HG02852 (cell line): Measurements from ENCODE around the gene GYS2.

Source experiments
- ATAC-seq: cut with Tn5 transposase; IDR thresholded peaks from one replicate; pipeline ENCODE4 v1.9.1; 2021; ENCODE audit warnings: mild to moderate bottlenecking, moderate library complexity; ENCODE audit not compliant: unreplicated experiment

GYS2 gene

DNA sequence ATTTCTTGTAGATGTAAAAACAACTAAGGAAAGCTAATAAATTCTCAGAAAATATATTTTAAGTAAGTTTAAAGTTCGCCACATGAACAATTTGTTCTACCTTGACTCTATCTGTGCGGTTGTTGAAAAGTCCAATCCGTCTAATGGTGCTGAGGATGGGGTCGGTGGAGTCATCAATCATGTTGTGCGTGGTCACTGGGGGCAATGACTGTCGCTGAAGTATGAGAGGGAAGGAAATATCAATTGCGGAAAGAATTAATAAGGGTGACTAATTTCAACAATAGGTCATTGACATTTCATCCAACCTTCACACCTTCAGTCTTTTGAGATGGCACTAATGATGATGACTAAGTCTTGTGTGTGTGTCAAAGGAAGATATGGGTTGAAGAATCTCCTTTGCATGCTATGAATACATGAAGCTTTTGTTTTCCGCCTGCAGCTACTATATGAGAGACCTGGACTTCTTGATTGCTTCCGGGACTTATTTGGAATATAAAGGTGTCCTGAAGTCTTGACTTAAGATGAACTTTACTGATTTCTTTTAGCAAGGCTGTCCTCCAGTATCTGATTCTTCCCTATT, 46.5 kb downstream of the GYS2 start:
- ATAC-seq: no peak

DNA sequence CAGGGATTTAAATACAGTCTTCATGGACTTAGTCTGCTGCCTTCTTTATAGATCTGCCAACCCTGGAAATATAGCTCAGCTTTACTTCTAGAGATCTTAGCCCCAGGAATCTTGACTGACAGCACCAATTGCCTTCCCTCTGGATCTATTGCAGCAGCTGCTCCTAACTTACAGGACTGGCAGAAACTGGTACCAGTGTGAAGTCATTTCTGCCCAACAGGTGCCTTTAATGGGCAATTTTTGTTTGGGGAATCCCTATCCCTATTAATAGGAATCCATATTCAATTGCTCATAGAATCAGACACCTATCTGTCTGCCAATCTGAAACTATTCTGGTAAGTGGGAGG, 51.3 kb downstream of the GYS2 start:
- ATAC-seq: no peak

DNA sequence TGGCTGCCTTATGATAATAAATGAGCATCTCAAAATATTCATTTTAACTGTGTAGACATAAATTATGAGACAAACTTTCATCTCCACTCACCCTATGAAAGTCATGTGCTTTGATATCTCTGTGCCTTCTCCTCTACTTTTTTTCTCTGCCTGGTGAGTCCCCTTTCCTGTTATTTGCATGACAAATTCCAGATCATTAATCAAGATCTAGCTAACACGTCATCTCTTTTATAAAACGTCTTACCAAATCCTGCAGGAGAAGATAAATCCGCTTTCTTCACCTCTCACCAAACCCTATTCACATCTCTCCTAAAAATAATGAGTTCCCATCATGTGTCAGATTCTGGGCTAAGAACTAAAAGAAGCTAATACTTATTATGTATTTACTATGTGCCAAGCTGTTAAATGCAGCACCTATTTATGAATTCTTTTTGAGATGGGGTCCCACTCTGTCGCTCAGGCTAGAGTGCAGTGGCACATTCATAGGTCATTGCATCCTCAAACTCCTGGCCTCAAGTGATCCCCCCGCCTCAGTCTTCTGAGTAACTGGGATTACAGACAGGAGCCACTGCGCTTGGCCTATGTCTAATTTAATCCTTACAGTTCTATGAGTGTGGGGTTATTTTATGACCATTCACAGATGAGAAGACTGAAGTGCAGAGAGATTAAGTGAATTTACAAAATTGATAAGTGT, 51.9 kb downstream of the GYS2 start:
- no peak for ATAC-seq

DNA sequence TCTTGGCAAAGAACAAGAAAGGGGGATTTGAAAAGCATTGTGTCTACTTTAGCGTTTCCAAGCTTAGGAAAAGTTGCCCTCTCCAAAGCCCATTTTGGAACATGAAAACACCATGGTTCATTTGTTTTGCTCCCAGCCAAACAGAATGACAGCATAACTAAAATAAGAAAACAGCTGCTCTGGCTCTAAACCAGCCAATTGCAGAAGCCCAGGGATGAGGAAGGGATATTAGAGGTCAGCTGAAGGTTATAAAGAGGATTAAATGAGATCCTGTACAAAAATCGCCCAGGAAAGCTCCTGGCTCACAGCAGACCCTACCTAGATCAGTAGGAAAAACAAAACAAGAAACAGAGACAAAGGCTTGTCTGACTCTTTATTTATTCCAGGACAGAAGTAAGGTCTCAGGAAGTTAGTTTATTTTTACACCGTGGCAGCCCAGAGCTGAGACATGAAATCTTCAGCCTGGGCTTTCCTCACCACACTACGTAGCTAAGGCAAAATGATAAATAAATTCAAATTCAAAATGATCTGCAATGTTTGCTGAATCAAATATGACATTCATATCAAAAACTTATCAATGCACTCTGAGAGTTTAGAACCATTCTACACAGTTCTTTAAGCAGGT, 52.7 kb downstream of the GYS2 start:
- no peak for ATAC-seq

DNA sequence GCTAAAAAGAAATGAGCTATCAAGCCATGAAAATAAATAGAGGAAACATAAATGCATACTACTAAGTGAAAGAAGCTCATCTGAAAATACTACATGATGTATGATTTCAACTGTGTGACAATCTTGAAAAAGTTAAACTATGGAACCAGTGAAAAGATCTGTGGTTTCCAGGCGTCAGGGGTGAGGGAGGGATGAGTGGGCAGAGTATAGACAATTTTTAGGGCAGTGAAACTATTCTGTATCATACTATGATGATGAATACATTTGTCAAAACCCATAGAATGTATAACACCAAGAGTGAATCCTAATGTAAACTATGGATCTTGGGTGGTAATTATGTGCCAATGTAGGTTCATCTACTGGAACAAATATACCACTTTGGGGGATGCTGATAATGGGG, 57.2 kb downstream of the GYS2 start:
- ATAC-seq: no peak

DNA sequence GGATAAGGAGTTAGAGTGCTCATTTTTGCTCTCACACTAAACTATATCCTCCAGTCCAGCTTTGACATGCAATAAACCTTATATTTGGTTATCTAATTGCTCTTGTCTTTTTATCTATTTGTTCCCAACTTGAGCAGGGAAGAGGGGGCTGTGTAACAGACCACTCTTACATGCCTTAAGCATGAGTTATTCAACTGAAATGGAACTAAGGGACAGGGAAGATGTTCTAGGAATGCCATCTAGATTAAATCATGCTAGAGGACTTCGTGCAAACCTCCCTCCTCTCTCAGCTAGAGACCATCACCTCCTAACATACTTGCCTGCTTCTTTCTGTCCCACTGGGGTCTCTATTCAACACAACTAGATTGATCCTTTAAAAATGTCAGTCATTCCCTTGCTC, 57.9 kb downstream of the GYS2 start:
- no peak for ATAC-seq

DNA sequence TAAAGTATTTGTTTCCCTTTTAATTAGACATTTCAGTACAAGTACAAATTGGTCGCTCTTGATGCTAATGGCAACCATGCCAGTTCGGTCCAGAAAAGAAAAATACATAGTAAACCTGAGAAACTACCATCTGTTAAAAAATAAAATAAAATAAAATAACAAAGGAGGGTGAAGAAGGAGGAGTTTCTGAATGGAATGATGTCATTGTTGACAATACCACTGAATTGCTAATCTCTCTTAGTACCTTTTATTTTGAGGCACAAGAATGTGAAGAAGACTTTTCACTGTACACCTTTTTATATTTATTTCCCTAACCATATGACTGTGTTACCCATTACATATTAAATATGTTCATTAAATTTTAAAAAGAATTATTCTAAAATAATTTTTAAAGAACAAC, 59.1 kb downstream of the GYS2 start:
- no peak for ATAC-seq

DNA sequence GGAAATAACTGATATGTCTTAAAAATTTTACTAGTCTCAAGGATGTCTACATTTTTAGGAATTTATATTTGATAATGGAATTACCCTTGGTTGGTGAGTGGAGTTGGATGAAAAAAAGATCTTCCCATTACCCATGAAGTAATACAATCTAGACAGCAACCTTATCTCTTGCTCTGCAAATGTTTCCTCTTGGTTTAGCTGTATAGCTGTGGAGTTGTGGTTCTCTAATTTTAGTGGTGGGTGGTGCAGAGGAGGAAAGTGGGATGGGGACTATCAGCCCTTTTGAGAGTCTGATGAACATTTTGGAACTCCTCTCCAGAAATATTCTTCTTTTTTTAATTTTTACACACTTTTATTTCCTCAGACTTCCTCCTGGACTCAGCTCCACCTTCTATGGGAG, 61.5 kb downstream of the GYS2 start:
- no peak for ATAC-seq

DNA sequence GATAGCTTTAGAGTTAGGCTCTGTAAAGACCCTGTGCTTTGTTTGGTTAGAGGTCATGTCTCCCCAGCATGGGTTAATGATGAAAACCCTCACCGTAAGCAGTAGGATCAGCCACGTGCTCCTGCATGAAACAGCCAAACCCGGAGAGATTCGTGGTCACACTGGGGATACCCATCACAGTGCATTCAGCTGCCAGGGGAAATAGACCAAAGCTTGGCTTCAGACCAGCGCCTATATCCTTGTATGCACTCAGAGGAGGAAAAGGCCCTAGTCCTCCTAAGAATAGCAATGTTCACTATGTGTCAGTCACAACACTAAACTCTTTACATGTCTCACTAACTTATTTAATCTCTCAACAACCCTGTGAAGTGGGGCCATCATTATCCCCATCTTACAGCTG, 62.2 kb downstream of the GYS2 start:
- no peak for ATAC-seq

DNA sequence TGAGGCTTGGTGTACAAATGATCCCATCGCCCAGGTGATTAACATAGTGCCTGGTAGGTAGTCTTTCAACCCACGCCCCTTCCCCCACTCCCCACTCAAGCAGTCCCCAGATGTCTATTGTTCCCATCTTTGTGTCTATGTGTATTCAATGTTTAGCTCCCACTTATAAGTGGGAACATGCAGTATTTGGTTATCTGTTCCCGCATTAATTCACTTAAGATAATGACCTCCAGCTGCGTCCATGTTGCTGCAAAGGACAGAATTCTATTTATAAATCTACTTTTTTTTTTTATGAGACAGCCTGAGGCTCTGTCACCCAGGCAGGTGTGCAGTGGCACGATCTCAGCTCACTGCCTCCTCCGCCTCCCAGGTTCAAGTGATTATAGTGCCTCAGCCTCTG, 62.9 kb downstream of the GYS2 start:
- no peak for ATAC-seq

DNA sequence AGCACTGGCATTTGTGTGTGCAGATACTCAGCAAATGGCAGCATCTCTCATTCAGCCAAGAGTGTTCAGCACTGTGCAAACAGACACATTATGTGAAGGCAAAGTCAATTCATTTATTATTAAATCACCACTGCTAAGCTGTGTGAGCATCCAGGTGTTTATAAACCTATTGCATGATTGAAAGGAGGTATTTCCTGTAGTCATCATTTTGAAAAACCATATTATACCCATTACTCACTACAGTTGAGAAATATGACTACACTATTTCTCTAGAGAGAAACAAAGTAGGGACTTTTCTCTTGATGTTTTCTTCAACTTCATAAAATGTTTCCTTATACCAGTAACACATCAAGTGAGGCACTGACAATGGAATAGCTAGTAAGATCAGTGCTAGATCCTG, 64.8 kb downstream of the GYS2 start:
- ATAC-seq: peak; percentile 47

DNA sequence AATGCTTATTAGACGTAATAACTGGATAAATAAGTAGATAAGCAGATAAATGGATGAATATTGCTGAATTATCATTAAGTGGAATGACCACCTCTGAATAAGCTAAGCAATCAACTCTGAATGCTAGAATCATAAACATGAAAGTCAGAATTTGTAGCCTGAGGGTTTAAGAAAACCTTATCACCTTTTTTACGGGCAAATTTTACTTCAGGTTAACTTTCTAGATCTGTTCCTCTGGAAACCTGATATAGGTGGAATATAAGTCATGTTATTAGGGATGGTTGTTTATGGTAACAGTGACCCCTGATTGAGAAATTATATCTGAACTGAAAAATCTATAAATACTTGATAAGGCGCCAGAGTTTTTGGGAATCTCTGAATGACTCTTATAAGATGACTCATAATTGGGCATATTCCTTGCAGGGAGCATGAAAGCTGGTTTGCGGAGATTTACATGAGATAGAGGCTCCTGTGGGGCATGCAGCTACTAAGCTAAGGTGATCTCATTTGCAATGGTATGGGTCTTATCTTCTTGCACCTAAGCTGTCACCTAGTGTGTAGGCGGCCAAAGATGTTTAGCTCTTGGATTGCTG, 66.5 kb downstream of the GYS2 start:
- no peak for ATAC-seq

DNA sequence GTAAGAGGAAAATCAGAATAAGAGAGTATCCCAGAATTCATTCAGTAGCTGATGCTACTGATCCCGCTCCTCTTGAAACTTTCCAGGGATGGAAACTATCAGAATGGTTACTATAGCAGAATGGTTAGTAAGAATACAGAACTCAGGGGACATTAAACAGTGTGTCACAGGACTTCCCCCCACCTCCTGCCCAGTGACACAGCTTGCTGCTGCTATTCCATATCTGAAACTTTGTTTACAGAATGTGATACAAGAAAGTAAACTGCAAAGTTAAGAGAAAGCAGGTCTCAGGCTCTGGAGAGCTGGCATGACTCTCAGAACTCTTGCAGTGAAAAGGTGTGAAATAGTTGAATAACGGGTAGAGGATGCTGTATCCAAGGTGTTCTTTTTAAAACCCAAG, 75.2 kb downstream of the GYS2 start:
- ATAC-seq: no peak

DNA sequence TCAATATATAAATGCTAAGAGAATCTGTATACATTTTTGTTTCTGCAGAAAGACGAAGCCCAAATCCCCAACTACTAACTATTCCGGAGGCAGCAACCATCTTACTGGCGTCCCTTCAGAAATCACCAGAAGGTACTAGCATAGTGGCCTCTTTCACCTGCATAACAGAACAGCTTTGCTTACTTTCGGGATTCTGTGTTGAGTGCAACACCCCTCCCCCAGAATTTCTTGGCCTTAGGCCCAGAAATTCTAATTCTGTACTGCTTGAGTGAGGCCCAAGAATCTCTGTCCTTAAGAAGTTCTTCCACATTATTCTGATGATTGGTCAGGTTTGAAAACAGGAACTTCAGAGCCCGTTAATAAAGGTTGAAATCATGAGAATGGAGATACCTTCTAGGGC, 75.7 kb downstream of the GYS2 start:
- ATAC-seq: no peak

DNA sequence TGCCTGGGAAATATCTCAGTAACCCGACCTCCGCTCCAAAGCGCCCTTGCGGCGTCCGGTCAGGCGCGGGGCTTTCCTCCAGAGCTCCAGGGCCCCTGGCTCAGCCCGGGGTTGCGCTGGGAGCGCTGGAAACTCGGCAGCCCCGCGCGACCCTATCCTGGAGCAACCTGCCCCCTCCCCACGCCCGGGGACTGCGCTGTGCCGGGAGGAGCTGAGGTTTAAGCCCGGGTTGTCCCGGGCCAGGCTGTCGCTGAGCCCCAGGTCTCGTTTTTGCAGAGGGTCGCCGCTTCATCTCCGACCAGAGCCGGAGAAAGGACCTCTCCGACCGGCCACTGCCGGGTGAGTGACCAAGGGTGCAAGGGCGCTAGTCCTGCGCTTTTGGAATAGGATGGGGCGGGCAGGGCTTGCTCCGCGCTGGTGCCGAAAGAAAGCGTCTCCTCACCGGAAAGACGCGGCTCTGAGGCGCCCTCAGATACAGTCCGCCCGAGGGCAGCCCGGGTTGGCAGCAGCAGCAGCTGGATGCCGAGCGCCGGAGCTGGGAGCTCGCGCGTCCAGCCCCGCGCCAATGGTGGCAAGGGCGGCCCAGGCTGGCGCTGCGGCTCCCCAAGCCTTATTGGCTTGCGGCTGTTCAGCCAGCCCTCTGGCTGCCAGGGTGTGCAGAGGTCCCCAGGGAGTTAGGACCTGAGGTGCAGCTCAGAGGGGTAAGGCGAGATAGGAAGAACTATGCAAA, 77.0 kb downstream of the GYS2 start:
- peak; percentile 91 for ATAC-seq

DNA sequence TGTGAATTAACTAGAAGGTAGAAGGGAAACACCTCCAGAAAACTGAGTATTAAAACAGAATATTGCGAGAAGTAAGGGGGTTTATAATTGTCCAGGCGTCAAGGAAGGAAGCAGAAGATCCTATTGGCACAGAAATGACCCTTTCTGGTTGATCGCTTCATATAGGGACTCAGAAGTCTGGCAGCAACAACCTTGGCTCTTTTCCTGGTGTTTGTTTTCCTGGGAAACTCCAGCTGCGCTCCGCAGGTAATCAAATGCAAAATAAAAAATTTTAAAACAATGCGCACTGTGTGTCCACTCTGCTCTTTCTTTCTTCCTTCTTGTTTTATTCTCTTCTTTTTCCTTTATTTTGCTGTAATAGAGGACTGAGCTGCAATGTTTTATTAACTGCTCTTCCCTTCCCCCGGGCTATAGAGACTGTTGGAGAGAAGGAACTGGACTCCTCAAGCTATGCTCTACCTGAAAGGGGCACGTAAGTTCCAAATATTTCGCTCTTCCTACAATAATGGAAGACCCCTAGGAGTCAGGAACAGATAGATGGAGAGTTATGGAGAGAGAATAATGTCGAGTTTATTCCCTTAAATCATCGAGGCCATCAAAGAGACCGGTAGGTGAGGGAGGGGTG, 77.8 kb downstream of the GYS2 start:
- no peak for ATAC-seq

DNA sequence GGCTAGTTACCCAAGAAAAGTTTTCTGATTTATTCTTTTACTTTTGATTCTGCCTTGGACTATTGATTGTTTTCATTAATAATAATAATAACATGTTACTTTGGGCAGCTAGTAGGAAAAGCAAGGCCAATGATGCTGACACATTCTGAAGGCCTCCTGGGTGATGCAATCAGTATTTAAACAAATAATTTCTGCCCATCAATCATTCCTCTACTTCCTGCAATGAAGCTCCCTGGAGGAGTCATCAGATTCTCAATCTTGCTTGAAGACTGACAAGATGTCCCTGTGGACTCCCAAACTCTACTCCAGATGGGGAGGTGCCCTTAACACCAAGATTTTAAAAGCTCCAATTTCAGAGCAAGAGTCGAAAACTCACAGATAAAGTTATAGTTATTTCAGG, 78.6 kb downstream of the GYS2 start, which contains the start of gene SPX:
TSS of gene SPX (plus strand) at position 244 of the 400 bp plus-strand sequence. CDS start 177 bp downstream, outside the sequence.
- no peak for ATAC-seq

DNA sequence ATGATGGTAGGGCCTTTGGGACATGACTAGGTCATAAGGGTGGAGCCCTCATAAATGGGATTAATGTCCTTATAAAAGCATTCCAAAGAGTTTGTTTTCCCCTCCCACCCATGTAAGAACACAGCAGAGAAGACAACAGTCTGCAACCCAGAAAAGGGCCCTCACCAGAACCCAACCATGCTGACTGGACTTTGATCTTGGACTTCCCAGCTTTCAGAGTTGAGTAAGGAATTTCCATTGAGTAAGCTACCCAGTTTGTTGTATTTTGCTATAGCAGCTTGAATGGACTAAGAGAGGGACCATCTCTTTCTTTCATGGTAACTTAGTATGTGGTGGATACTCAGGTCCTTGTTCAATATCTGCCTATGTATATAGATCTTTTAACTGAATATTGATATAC, 81.5 kb downstream of the GYS2 start:
- ATAC-seq: no peak

DNA sequence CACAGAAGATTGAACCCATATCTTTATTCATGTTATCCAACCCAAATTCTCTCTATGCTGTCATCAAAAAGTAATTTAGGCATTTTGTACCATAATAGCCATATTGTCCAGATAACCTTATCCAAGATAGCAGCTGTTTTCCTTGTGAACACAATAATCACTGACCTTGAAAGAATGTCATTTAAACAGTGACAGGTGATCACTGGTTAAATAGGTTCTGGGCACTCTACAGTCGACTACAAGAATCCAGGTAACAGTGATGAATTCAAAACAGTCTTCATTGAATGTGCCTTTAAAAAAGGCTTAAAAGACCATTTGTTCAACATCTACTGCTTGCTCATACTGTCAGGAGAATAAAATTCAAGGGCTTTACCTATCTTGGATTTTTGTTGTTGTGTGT, 83.1 kb downstream of the GYS2 start:
- ATAC-seq: no peak

DNA sequence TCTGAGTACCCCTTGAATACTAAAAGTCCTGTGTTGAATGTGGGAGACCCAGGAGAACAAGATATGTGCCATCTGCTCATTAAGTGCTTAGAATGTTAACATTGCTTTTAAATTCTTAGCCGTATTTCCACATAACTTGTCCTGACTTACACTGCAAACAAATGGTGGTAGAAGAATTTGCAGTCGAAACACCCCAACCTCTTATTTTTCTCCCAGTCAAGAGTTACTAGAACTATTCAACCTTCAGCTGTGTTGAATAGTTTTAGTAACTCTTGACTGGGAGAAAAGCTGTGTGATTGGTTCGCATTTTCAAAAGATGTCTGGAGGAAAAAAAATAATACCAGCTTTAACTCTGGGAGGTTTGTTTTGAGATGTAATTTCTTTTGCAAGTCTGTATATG, 86.2 kb downstream of the GYS2 start:
- no peak for ATAC-seq

DNA sequence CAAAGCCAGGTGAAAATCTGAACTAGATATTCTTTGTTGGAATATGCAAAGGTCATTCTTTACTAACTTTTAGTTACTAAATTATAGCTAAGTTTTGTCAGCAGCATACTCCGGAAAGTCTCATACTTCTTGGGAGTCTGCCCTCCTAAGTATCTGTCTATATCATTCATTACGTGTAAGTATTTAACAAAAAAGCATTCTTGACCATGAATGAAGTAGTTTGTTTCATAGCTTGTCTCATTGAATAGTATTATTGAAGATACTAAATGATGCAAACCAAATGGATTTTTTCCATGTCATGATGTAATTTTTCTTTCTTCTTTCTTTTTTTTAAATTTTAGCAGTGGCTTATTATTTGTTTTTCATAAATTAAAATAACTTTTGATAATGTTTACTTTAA, 88.4 kb downstream of the GYS2 start:
- no peak for ATAC-seq
